HG03175 (cell line): ENCODE results near the gene PNLIPRP3.
"Not testable (repeated sequence)": the region's sequence is repeated elsewhere in the genome, so short reads cannot be mapped to it uniquely, and the experiment has no call there.

ENCODE experiments used
- ATAC-seq: cut with Tn5 transposase; IDR thresholded peaks from one replicate; pipeline ENCODE4 v1.9.1; 2021; ENCODE audit warnings: mild to moderate bottlenecking, moderate library complexity; ENCODE audit not compliant: unreplicated experiment

The PNLIPRP3 gene

DNA sequence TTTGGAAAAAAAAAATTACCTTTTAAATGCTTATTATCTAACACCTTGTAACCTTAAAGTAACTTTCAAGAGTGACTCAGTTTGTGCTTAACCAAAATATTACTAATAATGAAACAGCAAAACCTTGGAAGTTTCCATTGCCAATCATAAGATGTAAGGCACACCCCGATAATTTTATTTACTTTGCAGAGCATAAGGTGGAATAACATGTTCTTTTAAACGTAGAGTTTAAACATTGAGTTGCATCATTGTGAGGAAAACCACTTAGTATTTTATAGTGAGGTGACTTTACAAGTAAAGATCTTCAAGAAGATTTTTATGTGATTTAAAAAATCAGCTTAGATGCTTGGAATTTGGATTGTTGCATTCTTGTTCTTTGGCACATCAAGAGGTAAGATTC is at the start of gene PNLIPRP3:
PNLIPRP3 (plus strand) TSS at position 177 of the 400 bp plus-strand sequence; CDS start at position 343, 166 bp downstream.
- ATAC-seq: no peak

DNA sequence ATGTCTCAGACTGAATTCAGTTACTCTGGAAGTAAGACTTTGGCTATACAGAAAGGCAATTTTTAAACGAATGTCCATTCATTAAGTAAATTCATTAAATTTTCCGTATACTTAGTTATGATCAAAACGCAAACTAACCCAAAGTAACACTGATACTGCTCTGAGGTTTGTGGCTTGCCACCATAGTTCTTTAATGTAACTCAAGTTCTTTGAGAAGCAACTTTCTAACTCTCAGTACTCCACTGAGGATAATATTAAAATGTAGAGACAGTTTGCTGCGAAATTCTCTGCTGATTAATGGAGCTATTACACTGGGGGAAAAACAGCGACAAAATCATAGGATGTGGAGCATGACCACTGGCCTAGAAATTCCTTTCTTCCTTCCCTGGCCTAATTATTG is 45.4 kb upstream of the PNLIPRP3 start:
- no peak for ATAC-seq

DNA sequence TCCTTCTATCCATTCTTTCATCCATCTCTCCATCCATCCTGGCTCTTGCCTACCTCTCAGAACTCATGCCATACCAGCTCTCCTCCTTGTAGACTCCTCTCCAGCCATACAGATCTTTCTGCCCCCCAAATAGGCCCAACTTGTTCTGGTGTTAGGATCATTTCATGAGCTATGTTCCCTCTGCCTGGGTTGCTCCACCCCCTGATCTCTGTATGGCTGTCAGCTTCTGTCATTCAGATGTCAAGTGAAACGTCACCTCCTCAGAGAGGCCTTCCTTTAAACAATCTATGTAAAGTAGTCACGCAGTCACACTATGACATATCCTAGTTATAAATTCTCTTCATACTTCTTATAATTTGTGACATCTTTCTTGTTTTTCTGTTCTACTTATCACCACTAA is 42.3 kb upstream of the PNLIPRP3 start:
- ATAC-seq: no peak

DNA sequence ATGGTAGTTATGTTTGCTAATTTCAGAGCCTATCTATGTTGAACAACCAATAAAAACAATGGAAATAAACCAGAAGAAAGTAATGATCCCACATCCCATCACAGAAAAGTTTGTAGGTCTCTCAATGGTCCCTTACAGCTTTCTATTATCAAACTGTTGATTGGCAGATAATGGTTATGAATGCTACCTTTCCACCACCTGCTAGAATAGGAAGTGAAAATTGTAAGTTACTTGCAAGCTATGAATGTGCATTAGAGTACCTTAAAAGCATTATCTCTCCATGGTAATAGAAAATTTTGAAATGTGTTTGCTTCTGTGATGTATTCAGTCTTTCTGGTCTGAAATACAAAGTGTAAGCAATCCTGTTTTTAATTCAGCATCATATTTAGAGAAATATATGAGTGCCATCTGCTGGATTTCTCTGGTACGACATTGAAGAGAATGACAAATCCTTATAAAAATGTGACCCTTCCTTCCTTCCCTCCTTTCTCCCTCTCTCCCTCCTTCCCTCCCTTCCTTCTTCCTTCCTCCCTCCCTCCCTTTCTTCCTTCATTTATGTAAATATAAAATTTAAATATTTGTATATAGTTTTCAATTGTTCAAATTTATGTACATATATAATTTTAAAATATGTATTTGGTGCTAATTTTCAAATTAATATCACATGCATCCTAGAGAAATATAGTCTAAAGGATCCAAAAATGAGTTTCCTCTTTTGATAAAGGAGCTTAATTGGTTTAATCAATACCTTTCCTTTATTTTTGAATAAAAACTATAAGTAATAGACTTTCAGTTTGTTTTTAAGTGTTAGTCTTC is 41.4 kb upstream of the PNLIPRP3 start:
- peak; percentile 60 for ATAC-seq

DNA sequence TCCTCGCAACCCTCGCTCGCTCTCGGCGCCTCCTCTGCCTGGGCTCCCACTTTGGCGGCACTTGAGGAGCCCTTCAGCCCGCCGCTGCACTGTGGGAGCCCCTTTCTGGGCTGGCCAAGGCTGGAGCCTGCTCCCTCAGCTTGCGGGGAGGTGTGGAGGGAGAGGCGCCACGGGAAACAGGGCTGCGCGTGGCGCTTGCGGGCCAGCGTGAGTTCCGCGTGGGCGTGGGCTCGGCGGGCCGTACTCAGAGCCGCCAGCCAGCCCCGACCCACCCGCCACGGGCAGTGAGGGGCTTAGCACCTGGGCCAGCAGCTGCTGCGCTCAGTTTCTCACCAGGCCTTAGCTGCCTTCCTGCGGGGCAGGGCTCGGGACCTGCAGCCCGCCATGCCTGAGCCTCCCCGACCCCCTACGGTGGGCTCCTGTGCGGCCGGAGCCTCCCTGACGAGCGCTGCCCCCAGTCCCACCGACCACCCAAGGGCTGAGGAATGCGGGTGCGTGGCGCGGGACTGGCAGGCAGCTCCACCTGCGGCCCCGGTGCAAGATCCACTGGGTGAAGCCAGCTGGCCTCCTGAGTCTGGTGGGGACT is 34.3 kb upstream of the PNLIPRP3 start:
- ATAC-seq: not testable (repeated sequence)

DNA sequence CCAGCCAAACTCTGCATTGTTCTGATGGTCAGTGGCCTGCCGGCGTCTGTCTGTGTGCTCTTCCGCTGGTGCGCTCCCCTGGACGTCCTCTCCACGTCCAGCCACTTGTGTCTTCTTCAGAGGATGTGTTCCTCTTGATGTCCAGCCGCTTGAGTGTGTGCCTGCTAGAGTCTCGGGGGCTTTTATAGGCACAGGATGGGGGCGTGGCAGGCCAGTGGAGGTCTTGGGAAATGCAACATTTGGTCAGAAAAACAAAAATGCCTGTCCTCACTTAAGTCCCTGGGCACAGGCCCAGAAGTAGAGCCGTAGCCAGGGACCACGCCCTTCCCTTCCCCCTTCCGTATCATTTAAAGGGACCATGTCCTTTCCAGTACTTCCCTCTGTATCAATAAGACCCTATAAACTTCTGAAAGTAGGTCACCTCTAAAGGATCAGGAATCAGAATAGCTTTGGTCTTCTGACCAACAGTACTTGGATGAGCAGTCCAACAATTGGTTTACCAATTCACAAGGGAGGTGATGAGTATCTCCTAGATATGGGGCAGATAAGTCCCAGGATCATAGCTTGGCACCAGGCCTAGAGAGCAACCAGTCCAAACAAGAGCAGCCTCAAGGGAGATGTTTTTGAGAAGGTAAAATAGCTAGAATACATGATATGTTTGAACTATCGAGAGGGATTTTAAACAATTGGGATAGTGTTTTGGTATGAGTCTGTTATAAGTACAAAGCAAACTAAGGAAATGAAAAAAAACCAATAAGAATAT is 32.2 kb upstream of the PNLIPRP3 start:
- ATAC-seq: no peak

DNA sequence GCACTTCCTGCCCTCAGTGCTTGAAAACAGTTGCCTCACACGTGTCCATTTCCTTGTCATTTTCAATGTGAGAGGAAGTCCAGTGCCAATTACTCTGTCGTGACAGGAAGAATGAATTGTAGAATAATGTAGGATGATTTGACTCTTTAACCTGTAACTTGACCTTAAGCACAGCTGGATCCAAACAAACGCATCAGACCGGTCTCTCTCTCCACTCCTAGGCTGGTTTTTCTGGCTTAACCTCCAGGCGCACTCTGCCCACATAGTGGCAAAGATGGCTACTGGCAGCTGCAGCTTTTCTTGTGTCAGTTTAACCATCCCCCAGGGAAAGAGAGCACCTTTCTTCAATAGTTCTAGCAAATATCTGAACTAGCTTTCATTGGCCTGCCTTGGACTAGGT is 29.4 kb upstream of the PNLIPRP3 start:
- ATAC-seq: no peak

DNA sequence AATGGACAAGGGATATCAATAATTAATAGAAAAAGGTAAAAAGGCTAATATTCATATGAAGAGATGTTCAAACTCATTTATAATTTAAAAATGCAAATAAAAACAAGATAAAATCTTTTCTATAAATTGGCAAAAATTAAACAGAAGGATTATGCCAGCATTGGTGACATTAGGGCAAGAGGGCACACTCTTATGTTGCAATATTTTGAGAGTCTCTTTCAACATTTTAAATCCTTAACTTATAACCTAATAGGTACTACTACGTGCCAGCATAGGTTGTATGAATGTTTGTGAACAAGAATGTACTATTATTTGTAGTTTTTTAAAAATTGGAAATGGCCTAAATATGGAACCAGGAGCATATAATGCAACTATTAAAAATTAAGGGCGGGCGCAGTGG is 24.8 kb upstream of the PNLIPRP3 start:
- ATAC-seq: no peak

DNA sequence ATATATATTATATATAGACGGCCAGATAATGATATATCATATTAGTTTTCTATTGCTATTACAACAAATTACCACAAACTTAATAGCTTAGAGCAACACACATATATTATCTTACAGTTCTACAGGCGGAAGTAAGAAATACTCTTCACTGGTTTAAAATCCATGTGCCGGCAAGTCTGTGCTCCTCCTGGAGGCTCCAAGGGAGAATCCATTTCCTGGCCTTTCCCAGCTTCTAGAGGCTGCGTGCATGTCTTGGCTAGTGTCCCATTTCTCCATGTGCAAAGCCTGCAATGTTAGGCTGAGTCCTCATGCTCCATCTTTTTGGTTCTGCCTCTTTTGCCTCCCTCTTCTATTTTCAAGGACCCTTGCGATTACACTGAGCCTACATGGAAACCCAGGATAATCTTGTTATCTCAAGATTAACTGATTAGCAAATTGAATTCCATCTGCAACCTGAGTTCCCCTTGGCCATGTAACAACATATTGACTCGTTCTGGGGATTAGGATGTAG is 23.9 kb upstream of the PNLIPRP3 start:
- ATAC-seq: no peak

DNA sequence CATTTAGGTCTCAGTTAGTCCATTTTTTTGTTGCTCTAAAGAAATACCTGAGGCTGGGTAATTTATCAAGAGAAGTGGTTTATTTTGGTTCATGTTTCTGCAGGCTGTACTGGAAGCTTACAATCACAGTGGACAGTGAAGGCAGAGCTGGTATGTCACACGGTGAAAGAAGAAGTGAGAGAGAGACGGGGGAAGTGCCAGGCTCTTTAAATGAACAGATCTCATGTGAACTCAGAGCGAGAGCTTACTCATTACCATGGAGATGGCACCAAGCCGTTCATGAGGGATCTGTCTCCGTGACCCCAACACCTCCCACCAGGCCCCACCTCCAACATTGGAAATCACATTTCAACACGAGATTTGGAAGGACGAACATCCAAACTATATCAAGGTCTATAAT is 18.9 kb upstream of the PNLIPRP3 start:
- ATAC-seq: peak; percentile 69

DNA sequence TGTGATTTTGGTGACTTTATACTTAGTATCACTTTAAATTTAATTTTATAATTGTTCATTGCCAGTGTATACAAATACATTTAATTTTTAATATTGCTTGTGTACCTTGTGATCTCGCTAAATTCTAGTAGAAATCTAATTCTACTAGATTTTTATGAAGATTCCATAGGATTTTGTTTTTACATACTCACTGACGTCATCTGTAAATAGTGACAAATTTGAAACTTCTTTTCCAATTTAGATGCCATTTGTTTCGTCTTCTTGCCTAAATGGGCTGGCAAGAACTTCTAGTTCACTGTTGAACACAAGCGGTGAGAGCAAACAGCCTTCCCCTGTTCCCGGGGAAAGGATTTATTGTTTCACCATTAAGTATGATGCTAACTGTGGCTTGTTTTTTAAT is 17.3 kb upstream of the PNLIPRP3 start:
- ATAC-seq: no peak

DNA sequence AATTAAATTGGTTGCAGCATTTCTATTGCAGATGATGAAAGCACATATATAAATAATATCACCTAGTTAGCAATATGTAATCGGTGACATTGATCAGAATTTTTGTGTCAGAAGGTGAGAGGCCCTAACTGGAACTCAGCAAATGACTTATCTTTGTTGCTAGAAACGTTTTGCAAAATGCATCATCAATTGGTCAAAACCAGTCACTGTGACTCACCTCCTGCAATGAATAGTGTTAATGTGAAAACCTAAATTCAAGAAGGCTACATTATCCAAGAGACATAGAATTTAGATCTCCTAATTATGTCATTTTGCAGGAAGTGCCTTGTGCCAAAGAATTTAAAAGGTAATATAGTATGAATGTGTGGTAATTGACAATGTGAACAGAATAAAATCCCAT is 9.8 kb upstream of the PNLIPRP3 start:
- no peak for ATAC-seq

DNA sequence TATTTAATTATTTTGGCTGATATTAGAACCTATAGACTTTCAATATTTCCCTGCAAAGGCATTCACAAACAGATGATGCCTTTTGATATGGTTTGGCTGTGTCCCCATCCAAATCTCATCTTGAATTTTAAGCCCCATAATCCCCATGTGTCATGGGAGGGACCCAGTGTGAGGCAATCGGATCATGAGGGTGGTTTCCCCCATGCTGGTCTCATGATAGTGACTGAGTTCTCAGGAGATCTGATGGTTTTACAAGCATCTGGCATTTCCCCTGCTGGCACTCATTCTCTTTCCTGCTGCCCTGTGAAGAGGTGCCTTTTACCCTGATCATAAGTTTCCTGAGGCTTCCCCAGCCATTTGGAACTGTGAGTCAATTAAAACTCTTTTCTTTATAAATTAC is 9.3 kb upstream of the PNLIPRP3 start:
- ATAC-seq: no peak

DNA sequence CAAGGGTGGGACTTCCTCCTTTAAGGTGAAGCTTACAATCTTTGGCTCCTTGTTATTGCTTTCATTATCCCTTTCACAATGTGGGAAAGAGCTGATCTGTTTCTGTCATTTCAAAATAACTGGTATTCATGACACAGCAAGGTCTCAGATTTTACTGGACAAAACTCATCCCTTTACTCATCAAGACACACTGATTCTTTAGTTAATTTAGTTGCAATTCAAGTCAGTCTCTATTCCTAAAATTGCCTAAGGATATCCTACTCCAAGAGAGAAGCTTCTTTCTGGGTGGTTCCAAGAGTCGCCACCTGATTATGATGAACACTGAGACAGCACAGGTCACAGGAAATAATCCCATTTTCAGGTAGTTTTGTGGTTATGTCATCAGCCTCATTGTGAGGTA is 5.8 kb upstream of the PNLIPRP3 start:
- ATAC-seq: no peak

DNA sequence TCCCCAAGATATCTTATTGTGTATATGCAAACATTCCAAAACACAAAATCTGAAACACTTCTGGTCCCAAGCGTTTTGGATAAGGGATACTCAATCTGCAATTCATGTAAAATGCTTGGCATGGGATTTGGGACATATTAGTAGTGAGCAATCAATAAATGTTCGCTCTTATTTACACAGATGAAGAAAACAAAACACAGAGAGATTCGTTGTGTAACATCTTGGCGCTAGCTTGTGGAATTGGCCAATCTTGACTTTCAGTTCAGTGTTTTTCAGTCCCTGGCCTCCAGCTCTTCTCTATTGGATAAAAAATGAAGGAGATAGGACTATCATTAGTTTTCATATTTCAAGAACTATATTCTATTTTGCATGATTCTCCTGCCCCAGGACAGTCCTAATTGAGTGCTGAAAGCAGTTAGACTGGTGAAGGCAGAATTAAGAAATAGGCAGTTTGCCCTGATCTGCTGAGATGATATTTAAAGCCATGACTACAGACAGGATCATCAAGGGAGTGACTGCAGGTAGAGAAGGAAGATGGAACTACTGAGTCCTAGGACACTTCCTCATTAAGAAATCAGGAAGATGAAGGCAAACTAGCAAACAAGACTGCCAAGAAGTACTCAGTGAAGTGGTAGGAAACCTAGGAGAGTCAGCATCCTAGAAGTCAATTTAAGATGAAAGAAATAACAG is 1.8 kb downstream of the PNLIPRP3 start:
- no peak for ATAC-seq

DNA sequence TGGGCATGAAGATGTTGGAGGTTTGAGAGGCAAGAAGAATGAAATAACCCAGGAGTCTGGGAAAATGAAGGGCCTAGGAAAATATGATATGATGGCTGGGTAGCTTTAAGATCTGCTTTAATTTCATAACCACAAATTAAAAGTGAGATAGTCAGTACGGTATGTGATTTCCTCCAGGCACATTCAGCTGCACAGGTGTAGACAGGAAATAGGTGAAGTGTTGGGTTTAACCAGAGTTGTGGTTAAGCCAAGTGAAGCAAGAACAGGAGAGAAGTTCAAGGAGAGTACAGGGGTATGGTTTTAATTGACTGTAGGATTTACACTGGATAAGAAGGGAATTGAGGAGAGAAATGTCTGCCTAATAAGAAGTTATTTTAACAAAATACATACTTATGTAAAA is 2.6 kb downstream of the PNLIPRP3 start:
- ATAC-seq: no peak

DNA sequence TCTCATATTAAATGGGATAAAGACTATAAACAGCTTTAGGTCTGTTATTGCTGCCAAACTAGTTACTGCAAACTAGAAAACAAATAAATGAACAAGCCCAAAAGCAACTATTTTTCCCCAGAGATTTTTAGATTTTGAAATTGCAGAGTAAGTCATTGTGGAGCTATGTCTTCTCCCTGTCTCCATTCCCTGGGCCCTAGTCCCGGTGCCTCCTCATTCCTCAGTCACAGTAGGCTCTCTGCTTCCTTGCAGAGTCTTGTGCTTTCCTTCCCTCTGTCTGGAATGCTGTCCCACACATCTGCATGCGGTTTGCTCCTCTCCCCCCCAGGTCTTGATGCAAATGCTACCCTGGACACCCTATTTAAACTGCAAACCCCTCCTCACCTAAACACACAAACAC is 4.0 kb downstream of the PNLIPRP3 start:
- no peak for ATAC-seq

DNA sequence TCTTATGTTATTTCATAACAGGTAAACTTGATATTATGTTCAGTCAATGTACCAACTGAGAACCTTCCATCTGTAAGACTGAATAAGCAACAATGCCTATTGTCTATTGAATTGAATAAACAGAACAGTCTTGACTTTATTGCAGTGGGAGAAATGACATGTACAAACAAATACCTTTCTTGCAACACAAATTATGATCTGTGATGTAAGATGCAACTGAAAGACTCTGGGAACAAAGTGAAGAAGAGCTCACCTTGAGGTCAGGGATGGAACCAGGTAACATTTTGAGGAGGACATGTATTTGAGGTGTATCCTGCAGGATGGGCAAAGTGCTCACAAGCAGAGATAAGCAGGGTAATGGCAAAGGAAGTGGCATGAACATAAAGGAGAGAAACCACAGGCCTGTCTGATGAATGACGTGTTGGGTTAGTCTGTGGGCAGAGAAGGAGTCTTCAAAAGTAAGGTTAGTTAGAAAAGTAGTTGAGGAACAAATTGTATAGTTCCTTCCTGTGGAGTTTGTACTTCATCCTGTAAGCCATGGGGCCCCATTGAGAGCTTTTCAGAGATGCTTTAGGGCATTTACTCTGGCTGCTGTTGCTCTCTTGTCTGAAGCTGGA is 9.5 kb downstream of the PNLIPRP3 start:
- no peak for ATAC-seq

DNA sequence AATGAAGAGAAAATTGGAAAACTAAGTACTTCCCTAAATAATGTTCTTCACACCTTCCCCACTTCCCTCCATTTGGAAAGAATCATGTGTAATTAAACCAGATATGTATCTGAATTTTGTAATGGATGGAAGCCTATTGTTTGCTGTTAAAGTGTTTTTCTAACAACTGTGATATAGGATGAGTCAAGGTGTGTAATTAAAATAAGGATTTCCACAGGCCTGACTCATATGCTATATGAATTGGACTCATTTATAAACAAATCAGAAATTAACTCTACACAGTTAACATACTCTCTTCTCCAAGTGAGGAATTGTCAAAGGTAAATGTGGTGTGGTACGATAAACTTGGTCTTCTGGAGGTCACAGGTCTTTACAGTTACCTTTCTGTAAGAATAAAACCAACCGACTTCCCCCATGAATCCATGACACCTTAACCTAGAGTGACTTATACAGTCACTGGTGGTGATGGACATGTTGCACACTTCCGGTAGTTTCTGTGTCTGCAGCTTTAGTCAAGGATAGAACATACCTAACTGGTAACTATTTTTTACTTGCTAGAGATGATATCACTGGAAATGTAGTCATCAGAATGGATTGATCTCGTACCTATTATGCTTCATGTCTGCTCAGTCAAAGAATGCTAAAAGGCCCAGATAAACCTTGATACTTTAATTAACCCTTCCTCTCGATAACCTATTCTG is 12.8 kb downstream of the PNLIPRP3 start:
- no peak for ATAC-seq

DNA sequence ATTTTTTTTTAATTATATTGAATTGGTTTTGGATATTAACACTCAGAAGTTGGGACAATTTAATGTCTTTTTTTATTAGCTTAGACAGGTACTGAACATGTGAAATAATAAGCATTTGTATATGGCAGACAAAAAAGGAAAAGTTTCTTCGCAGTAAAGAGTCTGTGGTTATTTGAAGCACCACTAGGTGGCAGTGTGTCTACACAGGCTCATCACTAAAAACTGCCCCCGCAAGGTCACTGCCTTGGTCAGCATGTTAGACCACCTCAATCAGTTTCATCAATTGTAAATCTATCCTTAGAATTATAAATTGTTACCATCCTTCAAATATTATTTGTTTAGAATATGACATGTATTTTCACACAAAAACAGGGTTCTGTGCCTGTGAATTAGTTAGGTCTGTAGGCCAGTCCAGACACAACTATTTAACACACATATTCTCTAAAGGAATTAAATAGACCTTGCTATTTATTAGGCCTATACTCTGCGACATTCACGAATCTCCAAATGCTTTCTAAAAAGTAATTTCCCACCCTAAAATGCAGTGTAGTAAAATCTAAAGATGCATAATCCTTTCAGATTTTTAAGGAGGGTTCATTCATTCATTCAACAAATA is 17.0 kb downstream of the PNLIPRP3 start:
- ATAC-seq: peak; percentile 96
